ENCODE data around the gene PKHD1. TPM values are rescaled to one million over a fixed set of nuclear protein-coding genes. Genes with fewer than 3 reads are reported as not detected.
A peak's percentile ranks its signal among the peaks of the same experiment; 100 is the strongest.

PKHD1 gene
- total and polyA plus RNA-seq, 2 donors (not counting 1 experiment from before 2014, with no cell fraction given): not detected

GRCh38 chr6:52000064-52000463 lies 87.3 kb downstream of the PKHD1 start:
- H3K9me3 ChIP-seq (ENCODE audit: control extremely low read depth in 1 of 3, control insufficient read depth in 2 of 3, insufficient read depth in 1 of 3, low read length in 2 of 3): no peaks in the 10 kb centered on the region
- H3K4me2 ChIP-seq (replicated peaks; ENCODE audit: low read depth, low read length, poor library complexity, severe bottlenecking): no peak overlapping the region
- DNase-seq (no peak), ATAC-seq (ENCODE audit: low read depth) (no peak)
- WGBS (ENCODE audit: insufficient coverage): 83% methylated on average over 2 of the region's 3 CpGs
- POLR2A ChIA-PET: no interaction called here
- Mint-ChIP-seq H3K27me3 (peaks cover 2% of the 10 kb centered on the region), H3K4me1 (peaks cover 17% of the 10 kb centered on the region), H3K9me3 (ENCODE audit: insufficient read depth) (peaks cover 5% of the 10 kb centered on the region), H3K27ac (no peak overlapping the region), H3K4me3 (no peak overlapping the region)
- H3K4me1 ChIP-seq (ENCODE audit: control insufficient read depth in 2 of 2, insufficient read depth in 2 of 2, low read length in 2 of 2): peaks cover 11 to 16% of the 10 kb centered on the region in 2 donors
- TF ChIP-seq CTCF (IDR thresholded peaks at IDR 0.05): no peak
- no peak for TF ChIP-seq EZH2 (IDR thresholded peaks at IDR 0.05; ENCODE audit: borderline replicate concordance, insufficient read depth, low read depth, low read length, poor library complexity, severe bottlenecking)
- intact Hi-C loops (cut with micrococcal nuclease): no loop called here
- no peaks in the 10 kb centered on the region for H3K79me2 ChIP-seq (ENCODE audit: control insufficient read depth, insufficient read depth, low read length)
- H3K27ac ChIP-seq (ENCODE audit: low read length in 2 of 2): no peak overlapping the region
- no peaks in the 10 kb centered on the region for H3K27me3 ChIP-seq (replicated peaks in 1 of 4; ENCODE audit: control extremely low read depth in 1 of 4, control insufficient read depth in 3 of 4, insufficient read depth in 4 of 4, low read length in 3 of 4)
- CTCF ChIA-PET: no interaction called here
- H3K9ac ChIP-seq (ENCODE audit: low read length): no peak overlapping the region
- no peaks in the 10 kb centered on the region for H4K20me1 ChIP-seq (ENCODE audit: control insufficient read depth, insufficient read depth, low read length, poor library complexity, severe bottlenecking)
- no peak overlapping the region for H3K4me3 ChIP-seq (ENCODE audit: control extremely low read depth in 1 of 5, extremely low read depth in 1 of 5, insufficient read depth in 1 of 5, low read depth in 2 of 5, low read length in 4 of 5)
- H3K36me3 ChIP-seq (replicated peaks in 1 of 2; ENCODE audit: control extremely low read depth in 1 of 2, control insufficient read depth in 1 of 2, extremely low read depth in 1 of 2, insufficient read depth in 2 of 2, low read length in 1 of 2): no peaks in the 10 kb centered on the region
- no peak overlapping the region for H2AFZ ChIP-seq (ENCODE audit: insufficient read depth, low read depth, low read length, poor library complexity, severe bottlenecking)

GRCh38 chr6:51996296-51996947 lies 91.0 kb downstream of the PKHD1 start:
- Mint-ChIP-seq H3K27me3 (no peaks in the 10 kb centered on the region), H3K4me1 (peaks cover 21% of the 10 kb centered on the region), H3K27ac (peak overlapping the region; percentile 63), H3K9me3 (ENCODE audit: insufficient read depth) (peaks cover 5% of the 10 kb centered on the region), H3K4me3 (peak overlapping the region; percentile 64)
- Histone ChIP-seq H3K27me3 (replicated peaks in 1 of 4; ENCODE audit: control extremely low read depth in 1 of 4, control insufficient read depth in 3 of 4, insufficient read depth in 4 of 4, low read length in 3 of 4) (no peaks in the 10 kb centered on the region), H3K9me3 (ENCODE audit: control extremely low read depth in 1 of 3, control insufficient read depth in 2 of 3, insufficient read depth in 1 of 3, low read length in 2 of 3) (no peaks in the 10 kb centered on the region), H3K36me3 (replicated peaks in 1 of 2; ENCODE audit: control extremely low read depth in 1 of 2, control insufficient read depth in 1 of 2, extremely low read depth in 1 of 2, insufficient read depth in 2 of 2, low read length in 1 of 2) (no peaks in the 10 kb centered on the region), H3K4me2 (replicated peaks; ENCODE audit: low read depth, low read length, poor library complexity, severe bottlenecking) (peak overlapping the region; percentile 54), H4K20me1 (ENCODE audit: control insufficient read depth, insufficient read depth, low read length, poor library complexity, severe bottlenecking) (no peaks in the 10 kb centered on the region), H3K27ac (ENCODE audit: low read length in 2 of 2) (peak overlapping the region; percentile 32 to 69), H2AFZ (ENCODE audit: insufficient read depth, low read depth, low read length, poor library complexity, severe bottlenecking) (peak overlapping the region; percentile 26), H3K9ac (ENCODE audit: low read length) (peak overlapping the region; percentile 17), H3K79me2 (ENCODE audit: control insufficient read depth, insufficient read depth, low read length) (no peaks in the 10 kb centered on the region), H3K4me3 (ENCODE audit: control extremely low read depth in 1 of 5, extremely low read depth in 1 of 5, insufficient read depth in 1 of 5, low read depth in 2 of 5, low read length in 4 of 5) (no peak overlapping the region), H3K4me1 (ENCODE audit: control insufficient read depth in 2 of 2, insufficient read depth in 2 of 2, low read length in 2 of 2) (peaks cover 11 to 16% of the 10 kb centered on the region in 2 donors)
- WGBS (ENCODE audit: insufficient coverage): no CpG with 5 or more reads among the region's 6 CpGs
- intact Hi-C loops (cut with micrococcal nuclease): no loop called here
- DNase-seq (peak; percentile 29), ATAC-seq (ENCODE audit: low read depth) (no peak)
- ChIA-PET POLR2A (no interaction called here), CTCF (interaction anchor here (1.0 to 3.2 kb wide), 2 partner anchors 20 to 24 kb away, joined by 3 to 21 read pairs; no protein-coding TSS in a partner anchor)
- no peak for TF ChIP-seq CTCF (IDR thresholded peaks at IDR 0.05)
- TF ChIP-seq EZH2 (IDR thresholded peaks at IDR 0.05; ENCODE audit: borderline replicate concordance, insufficient read depth, low read depth, low read length, poor library complexity, severe bottlenecking): no peak

All from B cell (primary cell).